Endothelial cell of umbilical vein (primary cell): Measurements from ENCODE around the gene STAC2. TPM values are rescaled to one million over a fixed set of nuclear protein-coding genes. Genes with fewer than 3 reads are reported as not detected.

Experiments
- BruUV-seq: library from RNA; stranded (reverse); fragments of 400-500 nt; replicated peaks from 2 replicates; lab custom pipeline; 2021; lab: Mats Ljungman, UMichigan
- CTCF ChIA-PET: fragments of 300-600, 350-600 bp; sonication (Branson Sonifier 250); formaldehyde crosslinking; loops from one replicate; lab custom pipeline; 2021; ENCODE audit warnings: antibody characterized with exemption, inconsistent platforms; lab: Charles Lee
- POLR2A ChIA-PET: fragments of 300-600, 350-600 bp; sonication (Branson Sonifier 250); formaldehyde crosslinking; loops from one replicate; lab custom pipeline; 2021; ENCODE audit warnings: antibody characterized with exemption, inconsistent platforms; lab: Charles Lee
- DNase-seq: peaks from one replicate; pipeline ENCODE4 v3.0.0-alpha.2; 2011; ENCODE audit warnings: low read depth, low spot score
- FAIRE-seq: peaks from 2 replicates; lab custom pipeline; 2011; peaks lifted over from hg19 to GRCh38; lab: Jason Lieb, UNC
- H2AFZ ChIP-seq: 2 replicates; pipeline ENCODE4 v1.6.0; 2012; ENCODE audit warnings: low read depth, low read length, control low read depth, inconsistent platforms
- H3K27ac ChIP-seq: 2 replicates; pipeline ENCODE4 v1.5.1; 2011; ENCODE audit warnings: low read depth, mild to moderate bottlenecking, control low read depth, low read length, moderate library complexity; ENCODE audit not compliant: insufficient read depth
- H3K27me3 ChIP-seq, 2 experiments: 2 replicates each; pipeline versions ENCODE4 v1.6.0 to v1.6.1; 2011; ENCODE audit warnings: low read length in 2 of 2, mixed read lengths in 1 of 2; ENCODE audit not compliant: control insufficient read depth in 2 of 2, insufficient read depth in 2 of 2
- H3K36me3 ChIP-seq, 2 experiments: 2 replicates in 1 of 2; 3 replicates in 1 of 2; pipeline ENCODE4 v1.5.1; 2011; ENCODE audit warnings: low read length in 2 of 2, mild to moderate bottlenecking in 1 of 2, moderate library complexity in 1 of 2; ENCODE audit not compliant: control insufficient read depth in 2 of 2, insufficient read depth in 2 of 2; ENCODE audit errors: extremely low read depth in 1 of 2
- H3K4me1 ChIP-seq: 3 replicates; pipeline ENCODE4 v1.5.1; 2011; ENCODE audit warnings: mild to moderate bottlenecking, low read length; ENCODE audit not compliant: control insufficient read depth, insufficient read depth; ENCODE audit errors: extremely low read depth
- H3K4me2 ChIP-seq: 2 replicates; pipeline ENCODE4 v1.6.1; 2011; ENCODE audit warnings: low read length, control low read depth, mixed read lengths; ENCODE audit not compliant: insufficient read depth
- H3K4me3 ChIP-seq, 3 experiments: fragments of 200-600 bp in 1 of 3; sonication (generic), shearing (Covaris generic) in 1 of 3; replicated peaks in 1 of 3; 2 replicates each; pipeline ENCODE4 v1.5.1; 2011 to 2016; ENCODE audit warnings: control low read depth in 3 of 3, low read length in 3 of 3, mild to moderate bottlenecking in 2 of 3, inconsistent platforms in 1 of 3, low read depth in 1 of 3, moderate library complexity in 1 of 3; ENCODE audit not compliant: insufficient read depth in 1 of 3
- H3K79me2 ChIP-seq: 2 replicates; pipeline ENCODE4 v1.6.0; 2012; ENCODE audit warnings: low read length, inconsistent platforms; ENCODE audit not compliant: control insufficient read depth, insufficient read depth
- H3K9ac ChIP-seq: replicated peaks from 2 replicates; pipeline ENCODE3; 2011; ENCODE audit warnings: low read length, control low read depth; ENCODE audit not compliant: insufficient read depth; ENCODE audit errors: extremely low read depth
- H3K9me1 ChIP-seq: replicated peaks from 3 replicates; pipeline ENCODE4 v1.6.0; 2011; ENCODE audit warnings: mild to moderate bottlenecking, low read length; ENCODE audit not compliant: control insufficient read depth, insufficient read depth; ENCODE audit errors: extremely low read depth
- H3K9me3 ChIP-seq: replicated peaks from 2 replicates; pipeline ENCODE4 v1.5.1; 2012; ENCODE audit warnings: low read length, inconsistent platforms; ENCODE audit not compliant: control insufficient read depth, insufficient read depth
- H4K20me1 ChIP-seq: replicated peaks from 2 replicates; pipeline ENCODE3; 2011; ENCODE audit warnings: mild to moderate bottlenecking, low read length; ENCODE audit not compliant: control insufficient read depth, insufficient read depth; ENCODE audit errors: extremely low read depth
- CTCF ChIP-seq, 2 donors: IDR thresholded peaks; 1 replicate in 1 of 2; 2 replicates in 1 of 2; pipeline ENCODE4 v1.5.1; 2011; ENCODE audit warnings: low read length in 2 of 2, mild to moderate bottlenecking in 2 of 2, moderate library complexity in 2 of 2, control low read depth in 1 of 2, inconsistent platforms in 1 of 2, low read depth in 1 of 2; ENCODE audit not compliant: insufficient read depth in 1 of 2; ENCODE audit errors: extremely low read depth in 1 of 2
- EZH2 ChIP-seq: IDR thresholded peaks from 2 replicates; pipeline ENCODE4 v1.6.1; 2012; ENCODE audit warnings: borderline replicate concordance, low read depth, mild to moderate bottlenecking, moderate library complexity, low read length, inconsistent platforms; ENCODE audit not compliant: severe bottlenecking
- FOS ChIP-seq: IDR thresholded peaks from 2 replicates; pipeline ENCODE4 v1.6.1; 2011; ENCODE audit warnings: mild to moderate bottlenecking, low read length, moderate library complexity, borderline replicate concordance; ENCODE audit not compliant: insufficient read depth
- GATA2 ChIP-seq: IDR thresholded peaks from 2 replicates; pipeline ENCODE4 v1.7.0; 2011; ENCODE audit warnings: low read depth, mild to moderate bottlenecking, moderate library complexity, mixed read lengths, low read length; ENCODE audit not compliant: insufficient read length, insufficient read depth
- JUN ChIP-seq: IDR thresholded peaks from 2 replicates; pipeline ENCODE4 v1.6.1; 2011; ENCODE audit warnings: borderline replicate concordance, low read depth; ENCODE audit not compliant: insufficient read length, insufficient read depth
- MAX ChIP-seq: IDR thresholded peaks from 2 replicates; pipeline ENCODE4 v1.6.1; 2011; ENCODE audit not compliant: insufficient read depth, insufficient read length
- MYC ChIP-seq: IDR thresholded peaks from one replicate; pipeline ENCODE4 v1.6.1; 2011; ENCODE audit warnings: mild to moderate bottlenecking, low read depth, low read length
- POLR2A ChIP-seq: IDR thresholded peaks from 2 replicates; pipeline ENCODE4 v1.6.1; 2012; ENCODE audit warnings: low read depth, mild to moderate bottlenecking, control low read depth, low read length
- POLR2AphosphoS5 ChIP-seq: IDR thresholded peaks from 2 replicates; pipeline ENCODE4 v1.6.1; 2012; ENCODE audit warnings: low read depth, mild to moderate bottlenecking, control low read depth, low read length, moderate library complexity; ENCODE audit not compliant: insufficient read depth
- dilution Hi-C: fragments of 300-500 bp; cut with MboI; formaldehyde crosslinking; loops from one replicate; pipeline ENCODE4 v1.15.0; 2019; ENCODE audit warnings: low sequenced_read_pairs; ENCODE audit not compliant: extremely low pct_ligation_motif_present
- intact Hi-C: fragments of 100-400 bp; cut with micrococcal nuclease; formaldehyde crosslinking; loops from one replicate; pipeline ENCODE4 v1.10.0; 2022
- polyA plus RNA-seq, 4 experiments: library from polyadenylated mRNA; depleted of rRNA in 3 of 4; stranded (reverse) in 3 of 4; unstranded in 1 of 4; fragments of >200 nt; gene quantifications; 2 replicates each; pipeline versions ENCODE4 v1.2.1 to v1.2.3, GENCODE V29; 2011 to 2012; ENCODE audit warnings: missing spikeins in 1 of 4
- total RNA-seq: library from RNA; stranded (reverse); gene quantifications from 2 replicates; pipeline ENCODE4 v1.2.3, GENCODE V29; 2021

The STAC2 gene
- total and polyA plus RNA-seq, 2 donors (not counting 3 experiments of a cell fraction or from before 2014, with no cell fraction given): not detected

- CTCF ChIA-PET: interaction anchor here (0.5 to 4.9 kb wide), 26 partner anchors 10 to 253 kb away, joined by 3 to 112 read pairs (median 6); partner anchors contain the start of genes ARL5C and RPL19
- Histone ChIP-seq H3K9me3 (no peaks in the 10 kb centered on the region), H3K79me2 (no peaks in the 10 kb centered on the region), H3K4me3 (no peak overlapping the region), H3K27me3 (peaks cover 2 to 4% of the 10 kb centered on the region in 2 experiments), H3K9me1 (no peaks in the 10 kb centered on the region), H3K36me3 (no peaks in the 10 kb centered on the region), H3K4me1 (peaks cover 6% of the 10 kb centered on the region), H3K4me2 (no peak overlapping the region), H4K20me1 (no peaks in the 10 kb centered on the region), H3K9ac (no peak overlapping the region), H2AFZ (peak overlapping the region; percentile 12), H3K27ac (no peak overlapping the region)
- dilution Hi-C loops (no loop called here), intact Hi-C loops (loop anchor here (1.0 to 2.0 kb wide), 2 partner anchors 67 to 79 kb away; no protein-coding TSS in a partner anchor)
- FAIRE-seq (peak; percentile 31), DNase-seq (peak; percentile 26)
- TF ChIP-seq JUN: no peak
- TF ChIP-seq MAX: no peak
- no peak for TF ChIP-seq POLR2AphosphoS5
- no peak for TF ChIP-seq FOS
- TF ChIP-seq GATA2: no peak
- peak; percentile 81 to 90 for TF ChIP-seq CTCF (IDR thresholded peaks at IDR 0.05; ENCODE audit: extremely low read depth in 1 of 2, insufficient read depth in 1 of 2, low read depth in 1 of 2, low read length in 2 of 2)
- peak; percentile 41 for TF ChIP-seq EZH2
- TF ChIP-seq POLR2A: no peak
- no peak for TF ChIP-seq MYC
- no TSS peak for BruUV-seq
- POLR2A ChIA-PET: no interaction called here
Measured at GRCh38 chr17:39231591-39232551, 6.1 kb upstream of the STAC2 start.
